Thyroid gland (tissue), 4 donors: ENCODE measurements around the gene CDK5RAP3.
A peak's percentile ranks its signal among the peaks of the same experiment; 100 is the strongest.

Experiments
- CTCF ChIP-seq, 6 experiments: fragments of 200-600 bp in 3 of 6; fragments of 450-650 bp in 3 of 6; sonication (generic) in 3 of 6; IDR thresholded peaks; one replicate each; pipeline ENCODE4 v1.5.1; 2016 to 2019; ENCODE audit warnings: antibody characterized with exemption in 6 of 6, mild to moderate bottlenecking in 2 of 6, inconsistent platforms in 1 of 6, moderate library complexity in 1 of 6
- POLR2A ChIP-seq, 2 donors: fragments of 450-650 bp; IDR thresholded peaks; one replicate each; pipeline ENCODE4 v1.6.1; 2017; ENCODE audit warnings: antibody characterized with exemption in 2 of 2, mild to moderate bottlenecking in 2 of 2, moderate library complexity in 1 of 2

- TF ChIP-seq CTCF (IDR thresholded peaks at IDR 0.05) (peak in 2 of 6 experiments; percentile 17 to 21), POLR2A (IDR thresholded peaks at IDR 0.05) (no peak)
These were observed 17.0 kb upstream of the CDK5RAP3 start for GRCh38 chr17:47953909-47954308.
